ENCODE data around the gene SUPT3H. TPM values are rescaled to one million over a fixed set of nuclear protein-coding genes. Genes with fewer than 3 reads are reported as not detected.

The SUPT3H gene
- total and polyA plus RNA-seq, 2 donors from 2014 or later: 10.1 to 12.5 TPM

GRCh38 chr6:44788387-44788981 is 589.2 kb downstream of the SUPT3H start:
- no peaks in the 10 kb centered on the region for H3K36me3 ChIP-seq (ENCODE audit: control insufficient read depth in 2 of 3, insufficient read depth in 3 of 3, low read length in 3 of 3)
- H3K27me3 ChIP-seq (ENCODE audit: control insufficient read depth, insufficient read depth, low read length): no peaks in the 10 kb centered on the region
- H3K4me1 ChIP-seq (ENCODE audit: control insufficient read depth in 2 of 3, insufficient read depth in 2 of 3, low read depth in 1 of 3, low read length in 3 of 3): no peaks in the 10 kb centered on the region
- DNase-seq: peak in 2 of 5 donors; percentile 21 to 25
- no peak overlapping the region for H3K27ac ChIP-seq (ENCODE audit: low read depth in 2 of 2, low read length in 2 of 2)
- no peaks in the 10 kb centered on the region for H3K9me3 ChIP-seq (ENCODE audit: control insufficient read depth in 2 of 3, insufficient read depth in 1 of 3, low read length in 3 of 3)
- no peak overlapping the region for H3K4me3 ChIP-seq (ENCODE audit: low read length in 3 of 3)
- no peak for FAIRE-seq
- intact Hi-C loops (cut with DNase I): no loop called here
- TF ChIP-seq CTCF (IDR thresholded peaks at IDR 0.05; ENCODE audit: borderline replicate concordance, extremely low read depth, insufficient read depth): no peak
- no peak overlapping the region for H3K9ac ChIP-seq (ENCODE audit: low read length in 3 of 3)

GRCh38 chr6:44787254-44787834 is 590.4 kb downstream of the SUPT3H start:
- Histone ChIP-seq H3K9me3 (ENCODE audit: control insufficient read depth in 2 of 3, insufficient read depth in 1 of 3, low read length in 3 of 3) (no peaks in the 10 kb centered on the region), H3K9ac (ENCODE audit: low read length in 3 of 3) (no peak overlapping the region), H3K27ac (ENCODE audit: low read depth in 2 of 2, low read length in 2 of 2) (no peak overlapping the region), H3K4me3 (ENCODE audit: low read length in 3 of 3) (no peak overlapping the region), H3K36me3 (ENCODE audit: control insufficient read depth in 2 of 3, insufficient read depth in 3 of 3, low read length in 3 of 3) (no peaks in the 10 kb centered on the region), H3K27me3 (ENCODE audit: control insufficient read depth, insufficient read depth, low read length) (no peaks in the 10 kb centered on the region), H3K4me1 (ENCODE audit: control insufficient read depth in 2 of 3, insufficient read depth in 2 of 3, low read depth in 1 of 3, low read length in 3 of 3) (no peaks in the 10 kb centered on the region)
- no peak for FAIRE-seq
- TF ChIP-seq CTCF (IDR thresholded peaks at IDR 0.05; ENCODE audit: borderline replicate concordance, extremely low read depth, insufficient read depth): no peak
- no peak for DNase-seq
- intact Hi-C loops (cut with DNase I): no loop called here

- H3K4me3 ChIP-seq (ENCODE audit: low read length in 3 of 3): no peak overlapping the region
- no peaks in the 10 kb centered on the region for H3K27me3 ChIP-seq (ENCODE audit: control insufficient read depth, insufficient read depth, low read length)
- intact Hi-C loops (cut with DNase I): no loop called here
- DNase-seq (no peak), FAIRE-seq (no peak)
- TF ChIP-seq CTCF (IDR thresholded peaks at IDR 0.05; ENCODE audit: borderline replicate concordance, extremely low read depth, insufficient read depth): no peak
- no peaks in the 10 kb centered on the region for H3K4me1 ChIP-seq (ENCODE audit: control insufficient read depth in 2 of 3, insufficient read depth in 2 of 3, low read depth in 1 of 3, low read length in 3 of 3)
- no peaks in the 10 kb centered on the region for H3K9me3 ChIP-seq (ENCODE audit: control insufficient read depth in 2 of 3, insufficient read depth in 1 of 3, low read length in 3 of 3)
- no peak overlapping the region for H3K27ac ChIP-seq (ENCODE audit: low read depth in 2 of 2, low read length in 2 of 2)
- no peak overlapping the region for H3K9ac ChIP-seq (ENCODE audit: low read length in 3 of 3)
- H3K36me3 ChIP-seq (ENCODE audit: control insufficient read depth in 2 of 3, insufficient read depth in 3 of 3, low read length in 3 of 3): no peaks in the 10 kb centered on the region
Observed at GRCh38 chr6:44785130-44785529, 592.6 kb downstream of the SUPT3H start.
